IMR-90 (cell line): ENCODE measurements around the gene WBP2. TPM values are rescaled to one million over a fixed set of nuclear protein-coding genes. Genes with fewer than 3 reads are reported as not detected.
A peak's percentile ranks its signal among the peaks of the same experiment; 100 is the strongest.

Experiments used
- ATAC-seq: fragments of 200-7000 bp; cut with Tn5 transposase; 2 replicates; pipeline ENCODE4 v1.9.1; 2020; ENCODE audit warnings: low read depth, mild to moderate bottlenecking, moderate library complexity
- BruUV-seq: library from RNA; stranded (reverse); fragments of 400-500 nt; replicated peaks from 2 replicates; lab custom pipeline; 2021; lab: Mats Ljungman, UMichigan
- CTCF ChIA-PET: fragments of 300-600 bp; formaldehyde crosslinking; extraction: SDS; loops from one replicate; lab custom pipeline; 2021; ENCODE audit warnings: antibody characterized with exemption; lab: Yijun Ruan, JAX
- POLR2A ChIA-PET: fragments of 300-600 bp; sonication (Branson Sonifier 250); formaldehyde crosslinking; loops from one replicate; lab custom pipeline; 2022; ENCODE audit warnings: antibody characterized with exemption; ENCODE audit not compliant: unreplicated experiment; lab: Charles Lee
- DNase-seq: peaks from one replicate; pipeline ENCODE4 v3.0.0; 2013
- H2AFZ ChIP-seq: replicated peaks from 2 replicates; pipeline ENCODE3; 2013; ENCODE audit warnings: low read length, mild to moderate bottlenecking; ENCODE audit not compliant: poor library complexity
- H2AK5ac ChIP-seq: 2 replicates; pipeline ENCODE4 v1.6.1; 2013; ENCODE audit warnings: low read depth, low read length, inconsistent platforms
- H2AK9ac ChIP-seq: replicated peaks from 2 replicates; pipeline ENCODE3; 2013; ENCODE audit warnings: mild to moderate bottlenecking, low read depth, low read length, moderate library complexity; ENCODE audit not compliant: poor library complexity
- H2BK120ac ChIP-seq: 2 replicates; pipeline ENCODE4 v1.6.1; 2013; ENCODE audit warnings: low read depth, low read length, inconsistent platforms
- H2BK15ac ChIP-seq: 3 replicates; pipeline ENCODE4 v1.6.1; 2013; ENCODE audit warnings: low read depth, low read length, inconsistent platforms
- H2BK20ac ChIP-seq: 2 replicates; pipeline ENCODE4 v1.6.1; 2013; ENCODE audit warnings: low read depth, mild to moderate bottlenecking, inconsistent platforms, low read length, moderate library complexity
- H2BK5ac ChIP-seq: 2 replicates; pipeline ENCODE4 v1.6.1; 2013; ENCODE audit warnings: mild to moderate bottlenecking, low read depth, low read length, inconsistent platforms; ENCODE audit not compliant: poor library complexity, severe bottlenecking
- H3K14ac ChIP-seq: replicated peaks from 2 replicates; pipeline ENCODE4 v1.6.1; 2013; ENCODE audit warnings: low read depth, low read length, inconsistent platforms
- H3K18ac ChIP-seq: 2 replicates; pipeline ENCODE4 v1.6.1; 2013; ENCODE audit warnings: low read depth, low read length, control low read depth
- H3K23ac ChIP-seq: 2 replicates; pipeline ENCODE4 v1.6.1; 2013; ENCODE audit warnings: low read depth, low read length, inconsistent platforms
- H3K27ac ChIP-seq: 2 replicates; pipeline ENCODE4 v1.5.1; 2013; ENCODE audit warnings: mild to moderate bottlenecking, control low read depth, low read length; ENCODE audit not compliant: insufficient read depth
- H3K27me3 ChIP-seq: 2 replicates; pipeline ENCODE4 v1.6.1; 2013; ENCODE audit warnings: low read length; ENCODE audit not compliant: control insufficient read depth, insufficient read depth
- H3K36me3 ChIP-seq: 2 replicates; pipeline ENCODE4 v1.6.1; 2013; ENCODE audit warnings: low read length, mixed read lengths; ENCODE audit not compliant: control insufficient read depth, insufficient read depth
- H3K4ac ChIP-seq: 2 replicates; pipeline ENCODE4 v1.6.1; 2013; ENCODE audit warnings: low read depth, low read length, inconsistent platforms
- H3K4me1 ChIP-seq: 2 replicates; pipeline ENCODE4 v1.6.1; 2013; ENCODE audit warnings: low read length, mixed read lengths; ENCODE audit not compliant: control insufficient read depth, insufficient read depth
- H3K4me2 ChIP-seq: 2 replicates; pipeline ENCODE4 v1.6.1; 2013; ENCODE audit warnings: low read depth, mild to moderate bottlenecking, control low read depth, low read length, moderate library complexity
- H3K4me3 ChIP-seq: 2 replicates; pipeline ENCODE4 v1.5.1; 2013; ENCODE audit warnings: low read depth, mild to moderate bottlenecking, control low read depth, low read length, moderate library complexity; ENCODE audit not compliant: insufficient read depth
- H3K56ac ChIP-seq: 2 replicates; pipeline ENCODE4 v1.6.1; 2013; ENCODE audit warnings: low read length, inconsistent platforms; ENCODE audit not compliant: insufficient read depth; ENCODE audit errors: extremely low read depth
- H3K79me1 ChIP-seq, 2 experiments: 2 replicates each; pipeline ENCODE4 v1.6.1; 2013; ENCODE audit warnings: low read length in 2 of 2, inconsistent platforms in 1 of 2, low read depth in 1 of 2
- H3K9ac ChIP-seq: 2 replicates; pipeline ENCODE4 v1.6.1; 2013; ENCODE audit warnings: low read depth, low read length, control low read depth
- H3K9me1 ChIP-seq: 2 replicates; pipeline ENCODE4 v1.6.1; 2013; ENCODE audit warnings: low read length, inconsistent platforms; ENCODE audit not compliant: insufficient read depth
- H3K9me3 ChIP-seq: 2 replicates; pipeline ENCODE4 v1.6.1; 2013; ENCODE audit warnings: low read length; ENCODE audit not compliant: control insufficient read depth, insufficient read depth
- H4K20me1 ChIP-seq: 2 replicates; pipeline ENCODE4 v1.6.1; 2013; ENCODE audit warnings: low read length, inconsistent platforms; ENCODE audit not compliant: insufficient read depth
- H4K5ac ChIP-seq: 2 replicates; pipeline ENCODE4 v1.6.1; 2013; ENCODE audit warnings: mild to moderate bottlenecking, low read depth, low read length, control low read depth
- H4K8ac ChIP-seq, 2 experiments: 2 replicates each; pipeline ENCODE4 v1.6.1; 2013; ENCODE audit warnings: low read depth in 2 of 2, low read length in 2 of 2, control low read depth in 1 of 2, inconsistent platforms in 1 of 2
- H4K91ac ChIP-seq: 2 replicates; pipeline ENCODE4 v1.6.1; 2013; ENCODE audit warnings: low read depth, low read length, inconsistent platforms; ENCODE audit not compliant: insufficient read depth
- BHLHE40 ChIP-seq: fragments of 150-350 bp; IDR thresholded peaks from 2 replicates; pipeline ENCODE4 v1.6.1; 2016; ENCODE audit warnings: mild to moderate bottlenecking, low read depth, low read length
- CEBPB ChIP-seq: IDR thresholded peaks from 2 replicates; pipeline ENCODE4 v1.6.1; 2012; ENCODE audit warnings: low read depth, low read length, improper control_type of control experiment
- CHD1 ChIP-seq: IDR thresholded peaks from 2 replicates; pipeline ENCODE4 v1.6.1; 2012; ENCODE audit warnings: low read depth, low read length, improper control_type of control experiment
- CTCF ChIP-seq: conservative IDR thresholded peaks from 2 replicates; pipeline ENCODE4 v1.5.1; 2012; ENCODE audit warnings: mild to moderate bottlenecking, low read depth, low read length, improper control_type of control experiment
- ELK1 ChIP-seq: fragments of 150-350 bp; IDR thresholded peaks from 2 replicates; pipeline ENCODE4 v1.6.1; 2016; ENCODE audit warnings: low read depth, mild to moderate bottlenecking, low read length, moderate library complexity, borderline replicate concordance
- FOS ChIP-seq: fragments of 150-350 bp; IDR thresholded peaks from 2 replicates; pipeline ENCODE4 v1.6.1; 2016; ENCODE audit warnings: low read depth, low read length
- MAFK ChIP-seq: IDR thresholded peaks from 2 replicates; pipeline ENCODE4 v1.6.1; 2012; ENCODE audit warnings: low read depth, low read length, improper control_type of control experiment
- MAZ ChIP-seq: IDR thresholded peaks from 2 replicates; pipeline ENCODE4 v1.6.1; 2012; ENCODE audit warnings: low read depth, mild to moderate bottlenecking, low read length, improper control_type of control experiment, moderate library complexity, borderline replicate concordance
- MXI1 ChIP-seq: IDR thresholded peaks from 2 replicates; pipeline ENCODE4 v1.6.1; 2012; ENCODE audit warnings: low read depth, mild to moderate bottlenecking, low read length, moderate library complexity, borderline replicate concordance
- NFE2L2 ChIP-seq: fragments of 150-350 bp; IDR thresholded peaks from 2 replicates; pipeline ENCODE4 v1.6.1; 2016; ENCODE audit warnings: low read depth, mild to moderate bottlenecking, low read length
- POLR2A ChIP-seq: IDR thresholded peaks from 2 replicates; pipeline ENCODE4 v1.6.1; 2012; ENCODE audit warnings: mild to moderate bottlenecking, low read depth, low read length
- RAD21 ChIP-seq: IDR thresholded peaks from 2 replicates; pipeline ENCODE4 v1.6.1; 2012; ENCODE audit warnings: low read length, improper control_type of control experiment
- RFX5 ChIP-seq: IDR thresholded peaks from 2 replicates; pipeline ENCODE4 v1.8.0; 2012; ENCODE audit warnings: low read depth, mild to moderate bottlenecking, low read length, moderate library complexity
- SMC3 ChIP-seq: fragments of 150-350 bp; IDR thresholded peaks from 2 replicates; pipeline ENCODE4 v1.6.1; 2016; ENCODE audit warnings: low read depth, mild to moderate bottlenecking, antibody characterized with exemption, low read length, moderate library complexity
- WGBS, 2 experiments: methylation state at CpG; one replicate each; pipeline versions ENCODE4 v1.1.5 to v1.1.7; 2013; ENCODE audit warnings: missing lambda C conversion rate in 2 of 2; ENCODE audit not compliant: insufficient read length in 1 of 2; ENCODE audit errors: extremely low coverage in 2 of 2; 5-methylcytosine and 5-hydroxymethylcytosine counted together
- dilution Hi-C: fragments of 300-500 bp; cut with HindIII; formaldehyde crosslinking; loops from one replicate; pipeline ENCODE4 v1.14.3; 2018; ENCODE audit warnings: low sequenced_read_pairs; ENCODE audit not compliant: unreplicated experiment
- in situ Hi-C: fragments of 300-500 bp; cut with MboI; formaldehyde crosslinking; loops from 3 replicates; pipeline ENCODE4 v1.14.3; 2019; ENCODE audit warnings: low sequenced_read_pairs, inconsistent platforms, mixed read lengths
- intact Hi-C: fragments of 100-400 bp; cut with micrococcal nuclease; formaldehyde crosslinking; loops from 2 replicates; pipeline ENCODE4 v1.10.0; 2022
- polyA plus RNA-seq, 3 experiments: library from polyadenylated mRNA; depleted of rRNA; stranded (reverse); fragments of >200 nt; gene quantifications; 2 replicates each; pipeline ENCODE4 v1.2.3, GENCODE V29; 2012; ENCODE audit warnings: low replicate concordance in 1 of 3
- total RNA-seq: library from RNA; depleted of rRNA; stranded (reverse); fragments of >200 nt; gene quantifications from 2 replicates; pipeline ENCODE4 v1.2.3, GENCODE V29; 2012
- TF ChIP-seq, protein P1 (sequence below): fragments of 150-350 bp; IDR thresholded peaks from 2 replicates; pipeline ENCODE4 v1.6.1; 2017; ENCODE audit warnings: mild to moderate bottlenecking, antibody characterized with exemption, low read length, low read depth

Gene WBP2
- total and polyA plus RNA-seq, 2 of the 4 experiments (the other 2 are of a cell fraction): 9.0 to 35.5 TPM

GRCh38 chr17:75808905-75809621 lies 46.1 kb downstream of the WBP2 start:
- DNase-seq (peak; percentile 37), ATAC-seq (peak; percentile 59; the same call in 1 of the 2 replicates)
- Histone ChIP-seq H2AK9ac (no peak overlapping the region), H2BK5ac (no peak overlapping the region), H3K9me1 (peaks cover 7% of the 10 kb centered on the region; the same call in 1 of the 2 replicates), H4K20me1 (peaks cover 24% of the 10 kb centered on the region), H3K4me2 (no peak overlapping the region), H2BK120ac (no peak overlapping the region), H4K8ac (no peak overlapping the region), H3K4me3 (no peak overlapping the region), H3K14ac (no peak overlapping the region), H3K56ac (no peak overlapping the region), H4K91ac (no peak overlapping the region), H3K27me3 (no peaks in the 10 kb centered on the region), H3K9ac (no peak overlapping the region), H3K9me3 (no peaks in the 10 kb centered on the region), H2BK20ac (no peak overlapping the region), H2BK15ac (no peak overlapping the region), H3K27ac (no peak overlapping the region), H3K18ac (no peak overlapping the region), H2AFZ (no peak overlapping the region), H4K5ac (no peak overlapping the region), H2AK5ac (no peak overlapping the region), H3K79me1 (peaks cover 11 to 40% of the 10 kb centered on the region in 2 experiments; a peak in 3 of 4 replicates), H3K23ac (no peak overlapping the region), H3K36me3 (peaks cover 33% of the 10 kb centered on the region), H3K4me1 (no peaks in the 10 kb centered on the region; the same call in 1 of the 2 replicates), H3K4ac (no peak overlapping the region)
- ChIA-PET CTCF (no interaction called here), POLR2A (no interaction called here)
- in situ Hi-C loops: no loop called here
- dilution Hi-C loops: no loop called here
- BruUV-seq: no TSS peak
- intact Hi-C loops: no loop called here
- 100% methylated on average over 2 of the region's 18 CpGs; no CpG with 5 or more reads in 1 of the 2 experiments for WGBS, 2 experiments
- no peak for TF ChIP-seq MXI1
- TF ChIP-seq CHD1: no peak
- no peak for TF ChIP-seq NFE2L2
- no peak for TF ChIP-seq SMC3
- no peak for TF ChIP-seq RFX5
- TF ChIP-seq ELK1: no peak
- TF ChIP-seq FOS: no peak
- TF ChIP-seq MAZ: no peak
- TF ChIP-seq RAD21: no peak
- no peak for TF ChIP-seq MAFK
- no peak for TF ChIP-seq CTCF
- TF ChIP-seq, protein P1, sequence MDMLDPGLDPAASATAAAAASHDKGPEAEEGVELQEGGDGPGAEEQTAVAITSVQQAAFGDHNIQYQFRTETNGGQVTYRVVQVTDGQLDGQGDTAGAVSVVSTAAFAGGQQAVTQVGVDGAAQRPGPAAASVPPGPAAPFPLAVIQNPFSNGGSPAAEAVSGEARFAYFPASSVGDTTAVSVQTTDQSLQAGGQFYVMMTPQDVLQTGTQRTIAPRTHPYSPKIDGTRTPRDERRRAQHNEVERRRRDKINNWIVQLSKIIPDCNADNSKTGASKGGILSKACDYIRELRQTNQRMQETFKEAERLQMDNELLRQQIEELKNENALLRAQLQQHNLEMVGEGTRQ: no peak
- no peak for TF ChIP-seq CEBPB
- no peak for TF ChIP-seq POLR2A
- TF ChIP-seq BHLHE40: no peak
